ENCODE data around the gene HSPA9. TPM values are rescaled to one million over a fixed set of nuclear protein-coding genes. Genes with fewer than 3 reads are reported as not detected.

Gene HSPA9
- polyA plus RNA-seq, 1 donor from 2014 or later: 280 TPM

DNA sequence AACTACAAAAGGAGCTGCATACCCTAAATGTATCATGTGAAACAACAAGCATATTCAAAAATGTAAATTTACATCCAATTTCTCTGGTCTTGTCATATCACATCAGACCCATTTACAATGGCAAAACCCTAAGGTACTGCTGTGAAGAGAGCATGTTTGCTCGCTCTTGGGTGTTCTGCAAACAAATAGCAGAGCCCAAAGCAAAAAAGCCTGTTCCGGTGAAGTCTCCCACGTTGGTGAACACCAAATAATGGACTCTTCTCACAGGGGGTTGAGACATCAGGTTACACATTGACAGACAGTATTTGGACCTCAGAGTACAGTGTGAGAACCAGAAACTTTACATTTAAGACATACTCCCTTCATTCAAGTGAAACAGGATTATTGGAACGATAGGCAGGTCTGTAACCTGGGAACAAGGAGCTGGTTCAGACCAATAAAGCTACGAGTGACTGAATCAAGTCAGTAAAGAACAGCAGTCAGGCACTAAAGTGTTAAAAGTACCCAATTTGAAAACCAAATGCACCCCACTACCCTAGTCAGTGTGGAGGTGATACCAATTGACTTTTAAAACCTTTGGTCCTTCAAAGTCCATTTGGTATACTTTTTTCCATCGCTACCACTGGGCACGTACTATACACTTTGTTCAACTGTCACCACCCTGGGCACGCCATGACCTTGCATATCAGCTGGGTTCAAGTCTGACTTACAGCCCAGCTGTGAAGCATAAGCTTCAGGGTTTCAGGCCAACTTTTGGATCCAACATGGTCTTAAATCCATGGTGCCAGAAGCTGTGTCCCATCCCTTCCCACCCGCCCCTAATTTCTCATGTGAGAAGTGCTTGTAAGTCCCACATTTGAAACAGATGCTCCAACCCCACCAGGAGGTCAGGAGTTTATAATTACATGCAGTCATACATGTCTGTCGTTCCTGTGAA, 68.6 kb downstream of the HSPA9 start:
- Histone ChIP-seq H3K79me2 (replicated peaks; ENCODE audit: insufficient read depth, low read length) (no peaks in the 10 kb centered on the region), H3K27me3 (ENCODE audit: insufficient read depth, low read depth, low read length) (no peaks in the 10 kb centered on the region), H4K20me1 (ENCODE audit: insufficient read depth) (no peaks in the 10 kb centered on the region), H3K36me3 (ENCODE audit: insufficient read depth, low read length) (no peaks in the 10 kb centered on the region), H3F3A (ENCODE audit: insufficient read depth, low read length, poor library complexity, severe bottlenecking) (no peaks in the 10 kb centered on the region), H3K27ac (ENCODE audit: low read length) (no peak overlapping the region), H3K9ac (ENCODE audit: low read length) (no peak overlapping the region), H3K9me2 (ENCODE audit: insufficient read depth, low read length) (no peaks in the 10 kb centered on the region), H3K4me3 (ENCODE audit: low read length) (no peak overlapping the region), H3K9me3 (ENCODE audit: low read length) (no peaks in the 10 kb centered on the region), H3K4me2 (ENCODE audit: low read length) (no peak overlapping the region), H2AFZ (ENCODE audit: low read depth, low read length) (no peak overlapping the region)
- TF ChIP-seq MXI1 (conservative IDR thresholded peaks at IDR 0.05; ENCODE audit: poor library complexity, severe bottlenecking): no peak
- no peak for TF ChIP-seq EZH2 (IDR thresholded peaks at IDR 0.05; ENCODE audit: borderline replicate concordance, insufficient read depth, low read length, poor library complexity, severe bottlenecking)
- TF ChIP-seq POLR2AphosphoS5 (IDR thresholded peaks at IDR 0.05): no peak
- no peak for TF ChIP-seq RAD21 (conservative IDR thresholded peaks at IDR 0.05)
- TF ChIP-seq TAF1 (IDR thresholded peaks at IDR 0.05; ENCODE audit: low read depth): no peak
- TF ChIP-seq, protein P1, sequence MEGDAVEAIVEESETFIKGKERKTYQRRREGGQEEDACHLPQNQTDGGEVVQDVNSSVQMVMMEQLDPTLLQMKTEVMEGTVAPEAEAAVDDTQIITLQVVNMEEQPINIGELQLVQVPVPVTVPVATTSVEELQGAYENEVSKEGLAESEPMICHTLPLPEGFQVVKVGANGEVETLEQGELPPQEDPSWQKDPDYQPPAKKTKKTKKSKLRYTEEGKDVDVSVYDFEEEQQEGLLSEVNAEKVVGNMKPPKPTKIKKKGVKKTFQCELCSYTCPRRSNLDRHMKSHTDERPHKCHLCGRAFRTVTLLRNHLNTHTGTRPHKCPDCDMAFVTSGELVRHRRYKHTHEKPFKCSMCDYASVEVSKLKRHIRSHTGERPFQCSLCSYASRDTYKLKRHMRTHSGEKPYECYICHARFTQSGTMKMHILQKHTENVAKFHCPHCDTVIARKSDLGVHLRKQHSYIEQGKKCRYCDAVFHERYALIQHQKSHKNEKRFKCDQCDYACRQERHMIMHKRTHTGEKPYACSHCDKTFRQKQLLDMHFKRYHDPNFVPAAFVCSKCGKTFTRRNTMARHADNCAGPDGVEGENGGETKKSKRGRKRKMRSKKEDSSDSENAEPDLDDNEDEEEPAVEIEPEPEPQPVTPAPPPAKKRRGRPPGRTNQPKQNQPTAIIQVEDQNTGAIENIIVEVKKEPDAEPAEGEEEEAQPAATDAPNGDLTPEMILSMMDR (IDR thresholded peaks at IDR 0.05; ENCODE audit: poor library complexity, severe bottlenecking): no peak
- no peak for TF ChIP-seq SMC3 (conservative IDR thresholded peaks at IDR 0.05; ENCODE audit: poor library complexity)

DNA sequence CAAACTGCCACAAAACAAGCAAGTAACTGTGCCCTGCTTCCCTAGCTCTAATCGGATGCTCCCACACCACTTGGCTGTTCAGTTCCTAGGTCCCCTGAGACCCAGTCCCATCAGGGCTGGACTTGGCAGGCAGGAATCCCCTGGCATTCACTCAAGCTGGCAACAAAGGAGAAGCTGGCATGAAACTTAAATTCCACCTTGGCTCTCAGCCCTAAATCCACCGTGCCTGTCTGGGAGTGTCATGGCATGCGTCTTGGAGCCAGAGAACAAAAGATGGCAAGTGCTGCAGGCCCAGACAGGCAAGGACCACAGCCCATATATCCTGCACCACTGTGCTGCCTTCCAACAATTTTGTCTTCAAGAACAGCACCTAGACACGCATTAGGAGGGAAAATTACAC, 70.4 kb downstream of the HSPA9 start:
- no peaks in the 10 kb centered on the region for H3F3A ChIP-seq (ENCODE audit: insufficient read depth, low read length, poor library complexity, severe bottlenecking)
- H4K20me1 ChIP-seq (ENCODE audit: insufficient read depth): no peaks in the 10 kb centered on the region
- no peak overlapping the region for H3K9ac ChIP-seq (ENCODE audit: low read length)
- H3K79me2 ChIP-seq (replicated peaks; ENCODE audit: insufficient read depth, low read length): no peaks in the 10 kb centered on the region
- no peak overlapping the region for H3K4me3 ChIP-seq (ENCODE audit: low read length)
- no peaks in the 10 kb centered on the region for H3K27me3 ChIP-seq (ENCODE audit: insufficient read depth, low read depth, low read length)
- H3K36me3 ChIP-seq (ENCODE audit: insufficient read depth, low read length): no peaks in the 10 kb centered on the region
- no peaks in the 10 kb centered on the region for H3K9me3 ChIP-seq (ENCODE audit: low read length)
- TF ChIP-seq, protein P2, sequence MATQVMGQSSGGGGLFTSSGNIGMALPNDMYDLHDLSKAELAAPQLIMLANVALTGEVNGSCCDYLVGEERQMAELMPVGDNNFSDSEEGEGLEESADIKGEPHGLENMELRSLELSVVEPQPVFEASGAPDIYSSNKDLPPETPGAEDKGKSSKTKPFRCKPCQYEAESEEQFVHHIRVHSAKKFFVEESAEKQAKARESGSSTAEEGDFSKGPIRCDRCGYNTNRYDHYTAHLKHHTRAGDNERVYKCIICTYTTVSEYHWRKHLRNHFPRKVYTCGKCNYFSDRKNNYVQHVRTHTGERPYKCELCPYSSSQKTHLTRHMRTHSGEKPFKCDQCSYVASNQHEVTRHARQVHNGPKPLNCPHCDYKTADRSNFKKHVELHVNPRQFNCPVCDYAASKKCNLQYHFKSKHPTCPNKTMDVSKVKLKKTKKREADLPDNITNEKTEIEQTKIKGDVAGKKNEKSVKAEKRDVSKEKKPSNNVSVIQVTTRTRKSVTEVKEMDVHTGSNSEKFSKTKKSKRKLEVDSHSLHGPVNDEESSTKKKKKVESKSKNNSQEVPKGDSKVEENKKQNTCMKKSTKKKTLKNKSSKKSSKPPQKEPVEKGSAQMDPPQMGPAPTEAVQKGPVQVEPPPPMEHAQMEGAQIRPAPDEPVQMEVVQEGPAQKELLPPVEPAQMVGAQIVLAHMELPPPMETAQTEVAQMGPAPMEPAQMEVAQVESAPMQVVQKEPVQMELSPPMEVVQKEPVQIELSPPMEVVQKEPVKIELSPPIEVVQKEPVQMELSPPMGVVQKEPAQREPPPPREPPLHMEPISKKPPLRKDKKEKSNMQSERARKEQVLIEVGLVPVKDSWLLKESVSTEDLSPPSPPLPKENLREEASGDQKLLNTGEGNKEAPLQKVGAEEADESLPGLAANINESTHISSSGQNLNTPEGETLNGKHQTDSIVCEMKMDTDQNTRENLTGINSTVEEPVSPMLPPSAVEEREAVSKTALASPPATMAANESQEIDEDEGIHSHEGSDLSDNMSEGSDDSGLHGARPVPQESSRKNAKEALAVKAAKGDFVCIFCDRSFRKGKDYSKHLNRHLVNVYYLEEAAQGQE (IDR thresholded peaks at IDR 0.05; ENCODE audit: borderline replicate concordance): no peak
- TF ChIP-seq MXI1 (conservative IDR thresholded peaks at IDR 0.05; ENCODE audit: poor library complexity, severe bottlenecking): no peak
- H3K9me2 ChIP-seq (ENCODE audit: insufficient read depth, low read length): no peaks in the 10 kb centered on the region
- H3K4me2 ChIP-seq (ENCODE audit: low read length): no peak overlapping the region
- H3K27ac ChIP-seq (ENCODE audit: low read length): no peak overlapping the region
- no peak overlapping the region for H2AFZ ChIP-seq (ENCODE audit: low read depth, low read length)

Small RNA genes lying within 50 kb of the gene (small RNA-seq; reads per million reads assigned to genes)
- gene RF00154 (0.24 to 2.8 (median 2.7) reads per million in 3 experiments), gene RF01210 (0 reads per million in 3 experiments), gene SNORD63 (375 to 565 (median 412) reads per million in 3 experiments)

Other genes with a start within 250 kb of the HSPA9 start
- 0.71 and 1.3 TPM in 2 replicates for gene CDC25C, start 243.6 kb downstream of the HSPA9 start, polyA plus RNA-seq
- gene FAM53C, start 237.1 kb downstream of the HSPA9 start, polyA plus RNA-seq: 44.2 and 52.1 TPM in 2 replicates
- gene KDM3B, start 222.7 kb downstream of the HSPA9 start, polyA plus RNA-seq: 58.7 and 60.9 TPM in 2 replicates
- gene REEP2, start 136.3 kb downstream of the HSPA9 start, polyA plus RNA-seq: 146 and 177 TPM in 2 replicates
- gene EGR1, start 109.9 kb downstream of the HSPA9 start, polyA plus RNA-seq: 8.9 and 15.6 TPM in 2 replicates
- gene ETF1, start 32.2 kb downstream of the HSPA9 start, polyA plus RNA-seq: 56.9 and 62.1 TPM in 2 replicates
- gene CTNNA1, start 178.0 kb upstream of the HSPA9 start, polyA plus RNA-seq: 87.9 and 95.9 TPM in 2 replicates

All from neural cell (in vitro differentiated cells).